H7 (cell line): Measurements from ENCODE around the gene ZNF526. TPM values are rescaled to one million over a fixed set of nuclear protein-coding genes. Genes with fewer than 3 reads are reported as not detected.

Experiments used
- DNase-seq: peaks from one replicate; pipeline ENCODE4 v3.0.0; 2012
- H3K27me3 ChIP-seq: 2 replicates; pipeline ENCODE4 v1.6.0; 2011; ENCODE audit warnings: mild to moderate bottlenecking, low read length; ENCODE audit not compliant: control insufficient read depth, insufficient read depth
- H3K36me3 ChIP-seq: replicated peaks from 2 replicates; pipeline ENCODE4 v1.5.1; 2011; ENCODE audit warnings: low read length; ENCODE audit not compliant: control insufficient read depth, insufficient read depth
- H3K4me3 ChIP-seq: 2 replicates; pipeline ENCODE4 v1.5.1; 2011; ENCODE audit warnings: low read depth, mild to moderate bottlenecking, control low read depth, low read length, moderate library complexity; ENCODE audit not compliant: insufficient read depth
- total RNA-seq: library from RNA; depleted of rRNA; stranded (reverse); fragments of >200 nt; shearing (Covaris generic); gene quantifications from 2 replicates; pipeline ENCODE4 v1.2.3, GENCODE V29; 2014

ZNF526 gene
- total RNA-seq, 1 experiment from 2014 or later = 14.6 TPM

GRCh38 chr19:42203700-42204099 lies 16.4 kb upstream of the ZNF526 start:
- DNase-seq = no peak
- H3K4me3 ChIP-seq = no peak overlapping the region
- no peaks in the 10 kb centered on the region for H3K27me3 ChIP-seq
- H3K36me3 ChIP-seq = peaks cover 40% of the 10 kb centered on the region

GRCh38 chr19:42204664-42205063 lies 15.4 kb upstream of the ZNF526 start:
- Histone ChIP-seq H3K36me3 (peaks cover 41% of the 10 kb centered on the region), H3K27me3 (no peaks in the 10 kb centered on the region), H3K4me3 (no peak overlapping the region)
- DNase-seq = peak; percentile 87

GRCh38 chr19:42206871-42207755 lies 13.0 kb upstream of the ZNF526 start:
- peak; percentile 34 for DNase-seq
- no peaks in the 10 kb centered on the region for H3K27me3 ChIP-seq
- peaks cover 35% of the 10 kb centered on the region for H3K36me3 ChIP-seq
- H3K4me3 ChIP-seq = no peak overlapping the region

GRCh38 chr19:42207767-42208271 lies 12.3 kb upstream of the ZNF526 start:
- DNase-seq = peak; percentile 27
- Histone ChIP-seq H3K27me3 (no peaks in the 10 kb centered on the region), H3K4me3 (no peak overlapping the region), H3K36me3 (peaks cover 29% of the 10 kb centered on the region)

- DNase-seq = no peak
- Histone ChIP-seq H3K4me3 (no peak overlapping the region), H3K27me3 (no peaks in the 10 kb centered on the region), H3K36me3 (peaks cover 27% of the 10 kb centered on the region)
Measured at GRCh38 chr19:42208612-42209011, 11.5 kb upstream of the ZNF526 start.

GRCh38 chr19:42212886-42213285 lies 7.2 kb upstream of the ZNF526 start:
- no peak for DNase-seq
- Histone ChIP-seq H3K36me3 (peaks cover 22% of the 10 kb centered on the region), H3K27me3 (no peaks in the 10 kb centered on the region), H3K4me3 (no peak overlapping the region)

GRCh38 chr19:42214810-42215485 lies 5.2 kb upstream of the ZNF526 start:
- Histone ChIP-seq H3K27me3 (no peaks in the 10 kb centered on the region), H3K36me3 (peaks cover 8% of the 10 kb centered on the region), H3K4me3 (no peak overlapping the region)
- no peak for DNase-seq

- Histone ChIP-seq H3K4me3 (peak overlapping the region; percentile 90), H3K27me3 (no peaks in the 10 kb centered on the region), H3K36me3 (peaks cover 8% of the 10 kb centered on the region)
- DNase-seq = peak; percentile 93
Measured at GRCh38 chr19:42216653-42217519, 3.2 kb upstream of the ZNF526 start.

- Histone ChIP-seq H3K4me3 (peak within 1 kb of the TSS; percentile 90), H3K36me3 (peaks cover 8% of the 10 kb centered on the region), H3K27me3 (no peaks in the 10 kb centered on the region)
- DNase-seq = peak; percentile 98
Measured at GRCh38 chr19:42217520-42218437, 2.3 kb upstream of the ZNF526 start, which contains the start of gene DEDD2. Gene DEDD2, minus strand, starts transcription at chr19:42217677. Its CDS starts 670 bp downstream, at chr19:42217007.

GRCh38 chr19:42220751-42221097 lies 612 bp downstream of the ZNF526 start:
- no peak for DNase-seq
- no peaks in the 10 kb centered on the region for H3K27me3 ChIP-seq
- peak overlapping the region; percentile 92 for H3K4me3 ChIP-seq
- peaks cover 10% of the 10 kb centered on the region for H3K36me3 ChIP-seq

GRCh38 chr19:42224940-42225717 lies 5.0 kb downstream of the ZNF526 start:
- no peak for DNase-seq
- Histone ChIP-seq H3K4me3 (no peak overlapping the region), H3K36me3 (peaks cover 25% of the 10 kb centered on the region)

GRCh38 chr19:42225718-42226292 lies 5.7 kb downstream of the ZNF526 start:
- Histone ChIP-seq H3K4me3 (no peak overlapping the region), H3K36me3 (peaks cover 26% of the 10 kb centered on the region), H3K27me3 (no peaks in the 10 kb centered on the region)
- DNase-seq = no peak

More at GRCh38 chr19:42224940-42225717, 5.0 kb downstream of the ZNF526 start:
- no peaks in the 10 kb centered on the region for H3K27me3 ChIP-seq
